Measurements from ENCODE around the gene ZNF217.
"Not testable (repeated sequence)": the region's sequence is repeated elsewhere in the genome, so short reads cannot be mapped to it uniquely, and the experiment has no call there.

Gene ZNF217

DNA sequence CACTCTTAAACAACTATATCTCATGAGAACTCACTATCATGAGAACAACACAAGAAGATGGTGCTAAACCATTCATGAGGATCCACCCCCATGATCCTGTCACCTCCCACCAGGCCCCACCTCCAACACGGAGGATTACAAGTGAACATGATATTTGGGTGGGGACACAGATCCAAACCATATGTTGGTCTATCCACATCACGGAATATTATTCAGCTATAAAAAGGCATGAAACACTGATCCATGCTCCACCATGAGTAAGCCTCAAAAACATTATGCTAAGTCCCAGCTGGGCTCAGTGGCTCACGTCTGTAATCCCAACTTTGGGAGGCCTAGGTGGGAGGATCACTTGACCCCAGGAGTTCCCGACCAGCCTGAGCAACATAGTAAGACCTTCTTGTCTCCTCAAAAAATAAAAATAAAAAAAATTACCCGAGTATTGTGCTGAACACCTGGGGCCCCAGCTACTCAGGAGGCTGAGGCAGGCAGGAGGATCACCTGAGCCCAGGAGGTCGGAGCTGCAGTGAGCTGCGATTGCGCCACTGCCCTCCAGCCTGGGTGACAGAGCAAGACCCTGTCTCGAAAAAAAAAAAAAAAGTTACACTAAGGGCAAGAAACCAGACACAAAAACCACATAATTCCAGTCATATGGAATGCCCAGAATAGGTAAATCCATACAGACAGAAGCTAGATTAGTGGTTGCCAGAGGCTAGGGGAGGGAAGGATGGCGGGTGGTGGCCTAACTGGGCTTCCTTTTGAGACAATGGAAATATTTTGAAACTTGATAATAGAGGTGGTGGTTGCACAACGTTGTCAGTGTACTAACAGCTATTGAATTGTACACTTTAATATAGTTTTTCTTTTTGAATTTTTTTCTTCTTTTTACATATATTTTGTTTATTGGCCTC lies 43.1 kb downstream of the ZNF217 start:
- no peaks in the 10 kb centered on the region for H3K79me2 ChIP-seq (ENCODE audit: low read length)
- H3K4me3 ChIP-seq (ENCODE audit: low read length) = no peak overlapping the region
- H3K27ac ChIP-seq (ENCODE audit: low read length) = no peak overlapping the region
- H3K9ac ChIP-seq (ENCODE audit: low read length) = no peak overlapping the region
- H3K4me2 ChIP-seq (ENCODE audit: low read length) = no peak overlapping the region
- H3K27me3 ChIP-seq (ENCODE audit: low read depth, low read length) = peaks cover 4% of the 10 kb centered on the region; the same call in 1 of the 2 replicates
- H3K9me3 ChIP-seq (ENCODE audit: insufficient read depth, low read length) = no peaks in the 10 kb centered on the region
- no peak overlapping the region for H2AFZ ChIP-seq (ENCODE audit: low read depth, low read length)
- H3K36me3 ChIP-seq (replicated peaks; ENCODE audit: low read depth, low read length) = no peaks in the 10 kb centered on the region
- TF ChIP-seq EZH2phosphoT487 (IDR thresholded peaks at IDR 0.05; ENCODE audit: low read depth) = no peak
- TF ChIP-seq, protein P1, sequence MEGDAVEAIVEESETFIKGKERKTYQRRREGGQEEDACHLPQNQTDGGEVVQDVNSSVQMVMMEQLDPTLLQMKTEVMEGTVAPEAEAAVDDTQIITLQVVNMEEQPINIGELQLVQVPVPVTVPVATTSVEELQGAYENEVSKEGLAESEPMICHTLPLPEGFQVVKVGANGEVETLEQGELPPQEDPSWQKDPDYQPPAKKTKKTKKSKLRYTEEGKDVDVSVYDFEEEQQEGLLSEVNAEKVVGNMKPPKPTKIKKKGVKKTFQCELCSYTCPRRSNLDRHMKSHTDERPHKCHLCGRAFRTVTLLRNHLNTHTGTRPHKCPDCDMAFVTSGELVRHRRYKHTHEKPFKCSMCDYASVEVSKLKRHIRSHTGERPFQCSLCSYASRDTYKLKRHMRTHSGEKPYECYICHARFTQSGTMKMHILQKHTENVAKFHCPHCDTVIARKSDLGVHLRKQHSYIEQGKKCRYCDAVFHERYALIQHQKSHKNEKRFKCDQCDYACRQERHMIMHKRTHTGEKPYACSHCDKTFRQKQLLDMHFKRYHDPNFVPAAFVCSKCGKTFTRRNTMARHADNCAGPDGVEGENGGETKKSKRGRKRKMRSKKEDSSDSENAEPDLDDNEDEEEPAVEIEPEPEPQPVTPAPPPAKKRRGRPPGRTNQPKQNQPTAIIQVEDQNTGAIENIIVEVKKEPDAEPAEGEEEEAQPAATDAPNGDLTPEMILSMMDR (IDR thresholded peaks at IDR 0.05; ENCODE audit: low read depth, low read length) = no peak
- peaks cover 24% of the 10 kb centered on the region for H3K4me1 ChIP-seq (ENCODE audit: low read length)
- no peaks in the 10 kb centered on the region for H4K20me1 ChIP-seq (ENCODE audit: insufficient read depth, low read length)

DNA sequence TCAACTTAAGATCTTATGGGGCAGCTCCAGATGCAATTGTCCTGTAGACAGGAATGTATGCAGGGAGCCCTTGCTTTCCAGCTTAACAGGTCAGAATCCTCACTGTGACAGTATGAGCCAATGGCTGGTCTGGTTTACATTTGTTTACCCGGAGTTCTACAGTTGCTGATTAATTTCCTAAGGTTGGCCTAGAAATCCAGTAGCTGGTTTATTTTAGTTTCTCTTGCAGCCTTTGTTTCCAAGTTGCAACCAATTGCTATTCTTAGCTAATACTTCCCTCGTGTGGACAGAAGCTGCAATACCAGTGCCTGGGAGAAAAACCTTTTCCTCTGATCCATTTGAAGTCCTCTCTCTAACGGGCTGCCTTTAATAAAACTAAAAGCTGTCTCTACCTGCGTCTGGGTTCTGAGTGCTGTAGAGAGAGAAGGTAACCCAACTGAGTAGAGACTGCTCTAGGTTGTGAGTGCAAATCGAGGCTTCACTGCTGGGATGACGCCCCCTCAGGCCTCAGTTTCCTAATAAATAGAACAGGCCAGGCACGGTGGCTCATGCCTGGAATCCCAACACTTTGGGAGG lies 45.9 kb downstream of the ZNF217 start:
- H3K27ac ChIP-seq (ENCODE audit: low read length) = no peak overlapping the region

DNA sequence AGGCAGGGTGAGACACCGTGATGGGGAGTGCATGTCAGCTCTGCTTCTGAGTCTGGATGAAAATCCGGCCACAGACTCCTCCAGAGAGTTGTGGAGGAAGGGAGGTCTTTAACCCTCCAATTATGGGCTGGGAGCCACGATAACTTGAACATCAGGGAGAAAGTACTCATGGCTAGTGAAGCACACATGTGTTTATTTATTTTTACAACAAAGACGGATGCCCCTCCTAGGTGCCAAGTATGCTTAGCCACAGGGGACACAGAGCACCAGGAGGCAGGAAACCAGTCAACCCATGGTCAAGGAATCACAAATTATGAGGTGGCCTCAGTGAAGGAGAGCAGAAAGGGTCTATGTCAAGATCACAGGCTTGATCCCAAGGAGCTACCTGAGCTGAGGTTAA lies 54.1 kb downstream of the ZNF217 start:
- no peak overlapping the region for H3K4me3 ChIP-seq (ENCODE audit: low read length)
- peaks cover 6% of the 10 kb centered on the region for H3K27me3 ChIP-seq (ENCODE audit: low read depth, low read length)
- H3K4me2 ChIP-seq (ENCODE audit: low read length) = no peak overlapping the region

More for the DNA sequence above, 45.9 kb downstream of the ZNF217 start:
- no peak overlapping the region for H3K4me2 ChIP-seq (ENCODE audit: low read length)
- peaks cover 19% of the 10 kb centered on the region for H3K4me1 ChIP-seq (ENCODE audit: low read length)
- no peaks in the 10 kb centered on the region for H3K36me3 ChIP-seq (replicated peaks; ENCODE audit: low read depth, low read length)
- TF ChIP-seq EZH2phosphoT487 (IDR thresholded peaks at IDR 0.05; ENCODE audit: low read depth) = no peak
- TF ChIP-seq, protein P1 (IDR thresholded peaks at IDR 0.05; ENCODE audit: low read depth, low read length) = peak; percentile 99
- H3K4me3 ChIP-seq (ENCODE audit: low read length) = no peak overlapping the region
- H2AFZ ChIP-seq (ENCODE audit: low read depth, low read length) = no peak overlapping the region
- H3K27me3 ChIP-seq (ENCODE audit: low read depth, low read length) = peaks cover 8% of the 10 kb centered on the region; the same call in 1 of the 2 replicates
- H3K9ac ChIP-seq (ENCODE audit: low read length) = no peak overlapping the region
- no peaks in the 10 kb centered on the region for H3K9me3 ChIP-seq (ENCODE audit: insufficient read depth, low read length)
- H4K20me1 ChIP-seq (ENCODE audit: insufficient read depth, low read length) = no peaks in the 10 kb centered on the region
- H3K79me2 ChIP-seq (ENCODE audit: low read length) = no peaks in the 10 kb centered on the region

DNA sequence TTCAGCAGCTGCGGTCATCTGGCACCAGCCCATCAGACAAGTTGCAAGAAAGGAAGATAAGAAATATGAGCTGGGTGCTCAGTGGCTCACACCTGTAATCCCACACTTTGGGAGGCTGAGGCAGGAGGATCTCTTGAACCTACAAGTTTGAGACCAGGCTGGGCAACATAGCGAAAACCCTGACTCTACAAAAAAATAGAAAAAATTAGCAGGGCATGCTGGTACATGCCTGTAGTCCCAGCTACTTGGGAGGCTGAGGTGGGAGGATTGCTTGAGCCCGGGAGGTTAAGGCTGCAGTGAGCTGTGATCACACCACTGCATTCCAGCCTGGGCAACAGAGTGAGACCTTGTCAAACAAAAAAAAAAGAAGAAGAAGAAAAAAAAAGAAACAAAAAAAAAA lies 57.3 kb downstream of the ZNF217 start:
- H3K4me3 ChIP-seq (ENCODE audit: low read length); H3K36me3 ChIP-seq (replicated peaks; ENCODE audit: low read depth, low read length); H3K9ac ChIP-seq (ENCODE audit: low read length); H3K4me2 ChIP-seq (ENCODE audit: low read length); H3K79me2 ChIP-seq (ENCODE audit: low read length); H3K9me3 ChIP-seq (ENCODE audit: insufficient read depth, low read length); H3K27me3 ChIP-seq (ENCODE audit: low read depth, low read length); H2AFZ ChIP-seq (ENCODE audit: low read depth, low read length); H4K20me1 ChIP-seq (ENCODE audit: insufficient read depth, low read length); H3K27ac ChIP-seq (ENCODE audit: low read length): not testable (repeated sequence)
- peaks cover 13% of the 10 kb centered on the region for H3K4me1 ChIP-seq (ENCODE audit: low read length)

More for the DNA sequence above, 54.1 kb downstream of the ZNF217 start:
- TF ChIP-seq, protein P1 (IDR thresholded peaks at IDR 0.05; ENCODE audit: low read depth, low read length) = no peak
- TF ChIP-seq EZH2phosphoT487 (IDR thresholded peaks at IDR 0.05; ENCODE audit: low read depth) = no peak
- Histone ChIP-seq H3K9me3 (ENCODE audit: insufficient read depth, low read length) (no peaks in the 10 kb centered on the region), H3K4me1 (ENCODE audit: low read length) (no peaks in the 10 kb centered on the region), H3K36me3 (replicated peaks; ENCODE audit: low read depth, low read length) (no peaks in the 10 kb centered on the region), H3K79me2 (ENCODE audit: low read length) (no peaks in the 10 kb centered on the region), H3K9ac (ENCODE audit: low read length) (no peak overlapping the region), H3K27ac (ENCODE audit: low read length) (no peak overlapping the region), H2AFZ (ENCODE audit: low read depth, low read length) (no peak overlapping the region), H4K20me1 (ENCODE audit: insufficient read depth, low read length) (no peaks in the 10 kb centered on the region)

Data from OCI-LY3 (cell line).